ENCODE results near the gene MAF. TPM values are rescaled to one million over a fixed set of nuclear protein-coding genes. Genes with fewer than 3 reads are reported as not detected.

MAF gene
- polyA plus RNA-seq, 3 donors: 0.03 to 0.92 TPM; not detected in 1

DNA sequence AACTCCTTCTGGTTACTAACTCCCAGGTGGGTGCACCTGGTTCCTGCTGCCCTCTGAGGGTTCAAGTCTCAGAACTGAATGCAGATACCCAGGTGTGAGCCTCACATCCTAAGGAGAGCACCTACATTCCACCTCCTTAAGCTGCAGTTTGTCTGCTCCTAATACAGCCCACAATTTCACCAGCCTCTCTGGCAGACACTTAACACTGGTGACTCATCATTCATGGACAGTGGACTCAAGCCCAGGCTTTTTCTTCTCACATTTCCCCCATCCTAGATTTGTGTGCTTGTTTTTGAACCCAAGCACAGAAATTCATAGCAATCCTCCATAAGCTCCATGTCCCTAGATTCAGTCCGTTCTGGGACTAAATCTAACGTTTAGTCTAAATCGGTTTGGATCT is 7.0 kb upstream of the MAF start:
- no peak overlapping the region for H3K27ac ChIP-seq (ENCODE audit: low read depth in 1 of 2, low read length in 2 of 2)
- no peak overlapping the region for H3K4me3 ChIP-seq (replicated peaks in 1 of 3; ENCODE audit: low read depth in 2 of 3, low read length in 3 of 3)
- H3K79me2 ChIP-seq (ENCODE audit: insufficient read depth, low read length): no peaks in the 10 kb centered on the region
- H3K9me3 Mint-ChIP-seq: no peaks in the 10 kb centered on the region
- H3K4me1 ChIP-seq (ENCODE audit: control insufficient read depth in 1 of 2, insufficient read depth in 2 of 2, low read length in 2 of 2): no peaks in the 10 kb centered on the region
- no peaks in the 10 kb centered on the region for H3K36me3 ChIP-seq (replicated peaks in 1 of 2; ENCODE audit: control insufficient read depth in 1 of 2, insufficient read depth in 2 of 2, low read length in 2 of 2)
- no peak for DNase-seq
- 100% methylated on average over 2 of the region's 3 CpGs for WGBS (ENCODE audit: insufficient coverage)
- no peaks in the 10 kb centered on the region for H3K9me3 ChIP-seq (replicated peaks in 1 of 2; ENCODE audit: control insufficient read depth in 1 of 2, insufficient read depth in 1 of 2, low read length in 2 of 2)
- H3K27me3 Mint-ChIP-seq (ENCODE audit: low read depth in 3 of 3): peaks cover 7 to 21% (median 9%) of the 10 kb centered on the region in 3 donors
- no peaks in the 10 kb centered on the region for H4K20me1 ChIP-seq (ENCODE audit: insufficient read depth, low read length)
- peaks cover 3 to 7% of the 10 kb centered on the region in 2 donors for H3K27me3 ChIP-seq (ENCODE audit: control insufficient read depth in 2 of 2, insufficient read depth in 2 of 2, low read length in 2 of 2)
- intact Hi-C loops (cut with micrococcal nuclease): loop anchor here (10.0 kb wide), 4 partner anchors 683 to 1503 kb away; no protein-coding TSS in a partner anchor
- H3K36me3 Mint-ChIP-seq: no peaks in the 10 kb centered on the region
- TF ChIP-seq, protein P1, sequence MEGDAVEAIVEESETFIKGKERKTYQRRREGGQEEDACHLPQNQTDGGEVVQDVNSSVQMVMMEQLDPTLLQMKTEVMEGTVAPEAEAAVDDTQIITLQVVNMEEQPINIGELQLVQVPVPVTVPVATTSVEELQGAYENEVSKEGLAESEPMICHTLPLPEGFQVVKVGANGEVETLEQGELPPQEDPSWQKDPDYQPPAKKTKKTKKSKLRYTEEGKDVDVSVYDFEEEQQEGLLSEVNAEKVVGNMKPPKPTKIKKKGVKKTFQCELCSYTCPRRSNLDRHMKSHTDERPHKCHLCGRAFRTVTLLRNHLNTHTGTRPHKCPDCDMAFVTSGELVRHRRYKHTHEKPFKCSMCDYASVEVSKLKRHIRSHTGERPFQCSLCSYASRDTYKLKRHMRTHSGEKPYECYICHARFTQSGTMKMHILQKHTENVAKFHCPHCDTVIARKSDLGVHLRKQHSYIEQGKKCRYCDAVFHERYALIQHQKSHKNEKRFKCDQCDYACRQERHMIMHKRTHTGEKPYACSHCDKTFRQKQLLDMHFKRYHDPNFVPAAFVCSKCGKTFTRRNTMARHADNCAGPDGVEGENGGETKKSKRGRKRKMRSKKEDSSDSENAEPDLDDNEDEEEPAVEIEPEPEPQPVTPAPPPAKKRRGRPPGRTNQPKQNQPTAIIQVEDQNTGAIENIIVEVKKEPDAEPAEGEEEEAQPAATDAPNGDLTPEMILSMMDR (IDR thresholded peaks at IDR 0.05): no peak
- no peak overlapping the region for H3K27ac Mint-ChIP-seq
- peaks cover 4% of the 10 kb centered on the region for H3K4me1 Mint-ChIP-seq
- H3K4me3 Mint-ChIP-seq: no peak overlapping the region
- no peak overlapping the region for H3K4me2 ChIP-seq (replicated peaks; ENCODE audit: extremely low read depth, low read length, poor library complexity, severe bottlenecking)
- no peak overlapping the region for H3K9ac ChIP-seq (ENCODE audit: insufficient read depth, low read length, poor library complexity, severe bottlenecking)
- H2AFZ ChIP-seq (ENCODE audit: insufficient read depth, low read depth, low read length, poor library complexity, severe bottlenecking): no peak overlapping the region

DNA sequence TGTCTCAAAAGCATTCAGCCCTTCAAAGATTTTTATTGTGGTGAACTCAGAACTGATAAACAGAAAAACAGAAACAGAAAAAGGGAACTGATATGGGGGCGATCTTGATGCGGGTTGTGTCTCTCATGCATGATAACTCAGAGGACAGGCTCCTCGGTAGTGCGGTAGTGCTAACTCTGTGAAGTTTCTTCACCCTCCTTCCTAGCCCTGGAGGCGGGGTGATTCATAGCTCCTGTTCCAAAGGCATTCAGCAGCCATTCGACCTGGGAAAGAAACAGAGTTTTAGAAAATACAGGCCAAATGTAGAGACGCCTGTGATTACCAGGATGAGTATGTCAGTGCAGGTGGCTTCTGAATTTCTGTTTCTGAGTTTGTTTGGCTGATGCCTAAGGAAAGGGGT is 5.5 kb upstream of the MAF start:
- no peak overlapping the region for H3K27ac ChIP-seq (ENCODE audit: low read depth in 1 of 2, low read length in 2 of 2)
- Mint-ChIP-seq H3K4me3 (no peak overlapping the region), H3K27me3 (ENCODE audit: low read depth in 3 of 3) (peaks cover 10 to 28% (median 18%) of the 10 kb centered on the region in 3 donors), H3K27ac (no peak overlapping the region), H3K36me3 (no peaks in the 10 kb centered on the region), H3K4me1 (peaks cover 14% of the 10 kb centered on the region), H3K9me3 (peaks cover 0 to 3% (median 0%) of the 10 kb centered on the region in 7 donors)
- TF ChIP-seq, protein P1 (IDR thresholded peaks at IDR 0.05): no peak
- no peak overlapping the region for H3K9ac ChIP-seq (ENCODE audit: insufficient read depth, low read length, poor library complexity, severe bottlenecking)
- H3K36me3 ChIP-seq (replicated peaks in 1 of 2; ENCODE audit: control insufficient read depth in 1 of 2, insufficient read depth in 2 of 2, low read length in 2 of 2): no peaks in the 10 kb centered on the region
- no peaks in the 10 kb centered on the region for H3K9me3 ChIP-seq (replicated peaks in 1 of 2; ENCODE audit: control insufficient read depth in 1 of 2, insufficient read depth in 1 of 2, low read length in 2 of 2)
- no peak for DNase-seq
- H2AFZ ChIP-seq (ENCODE audit: insufficient read depth, low read depth, low read length, poor library complexity, severe bottlenecking): no peak overlapping the region
- intact Hi-C loops (cut with micrococcal nuclease): loop anchor here (10.0 kb wide), 4 partner anchors 681 to 1501 kb away; no protein-coding TSS in a partner anchor
- peaks cover 3 to 9% of the 10 kb centered on the region in 2 donors for H3K27me3 ChIP-seq (ENCODE audit: control insufficient read depth in 2 of 2, insufficient read depth in 2 of 2, low read length in 2 of 2)
- H3K79me2 ChIP-seq (ENCODE audit: insufficient read depth, low read length): no peaks in the 10 kb centered on the region
- H3K4me2 ChIP-seq (replicated peaks; ENCODE audit: extremely low read depth, low read length, poor library complexity, severe bottlenecking): no peak overlapping the region
- H3K4me3 ChIP-seq (replicated peaks in 1 of 3; ENCODE audit: low read depth in 2 of 3, low read length in 3 of 3): no peak overlapping the region
- WGBS (ENCODE audit: insufficient coverage): 67% methylated on average over 2 of the region's 7 CpGs
- H4K20me1 ChIP-seq (ENCODE audit: insufficient read depth, low read length): no peaks in the 10 kb centered on the region
- H3K4me1 ChIP-seq (ENCODE audit: control insufficient read depth in 1 of 2, insufficient read depth in 2 of 2, low read length in 2 of 2): peaks cover 13 to 14% of the 10 kb centered on the region in 2 donors
